HL-60/S4 treated with phorbol 12-myristate 13-acetate at 8.2 ng/mL for 4 days and 3 days (cell line): ENCODE results near the gene UBXN2A.
"Not testable (repeated sequence)": the region's sequence is repeated elsewhere in the genome, so short reads cannot be mapped to it uniquely, and the experiment has no call there.

Experiments used
- in situ Hi-C: fragments of 300-500 bp; cut with MboI; formaldehyde crosslinking; loops from 2 replicates; pipeline ENCODE4 v1.15.0; 2022; ENCODE audit warnings: low sequenced_read_pairs

Gene UBXN2A

DNA sequence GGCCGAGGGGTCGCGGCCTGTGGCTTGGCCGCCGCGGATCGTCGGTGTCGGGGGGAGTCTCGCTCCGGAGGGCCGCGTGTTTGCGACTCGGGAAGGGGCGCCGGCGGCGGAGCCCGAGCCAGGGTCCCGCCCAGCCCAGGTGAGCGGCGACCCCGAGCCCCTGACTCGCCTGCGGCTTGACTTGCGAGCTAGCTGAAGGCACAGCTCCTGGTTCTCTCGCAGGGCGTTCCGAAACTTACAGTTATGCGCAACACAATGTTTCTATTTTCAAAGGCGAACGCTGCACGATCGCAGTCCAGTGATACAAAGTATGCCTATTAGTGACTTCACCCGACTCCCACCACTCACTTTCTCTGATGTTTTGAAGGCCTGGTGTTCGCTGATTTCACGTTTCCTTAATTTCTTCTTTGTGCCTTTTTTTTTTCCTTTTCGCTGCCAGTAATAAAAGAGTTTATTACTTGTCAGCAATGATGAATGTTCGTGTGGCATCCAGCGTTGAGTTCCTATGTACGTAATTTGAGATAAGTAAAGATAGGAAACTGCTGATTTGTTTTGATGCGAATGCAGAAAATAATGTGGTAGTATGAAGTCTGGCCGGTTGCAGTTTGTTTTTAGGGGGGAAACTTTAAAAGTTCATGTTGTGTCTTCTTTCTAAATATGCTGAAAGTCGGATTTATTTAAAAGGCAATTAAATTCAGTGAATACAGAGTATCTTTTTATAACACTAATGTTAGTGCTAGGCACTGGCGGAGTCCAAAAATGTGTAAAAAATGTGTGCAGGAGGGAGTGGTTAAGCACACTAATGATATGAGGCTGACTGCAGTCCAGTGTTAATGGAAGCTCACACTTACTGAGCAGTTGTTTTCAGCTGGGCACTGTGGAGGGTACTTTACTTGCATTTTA, 706 bp downstream of the UBXN2A start:
- in situ Hi-C loops = no loop called here

DNA sequence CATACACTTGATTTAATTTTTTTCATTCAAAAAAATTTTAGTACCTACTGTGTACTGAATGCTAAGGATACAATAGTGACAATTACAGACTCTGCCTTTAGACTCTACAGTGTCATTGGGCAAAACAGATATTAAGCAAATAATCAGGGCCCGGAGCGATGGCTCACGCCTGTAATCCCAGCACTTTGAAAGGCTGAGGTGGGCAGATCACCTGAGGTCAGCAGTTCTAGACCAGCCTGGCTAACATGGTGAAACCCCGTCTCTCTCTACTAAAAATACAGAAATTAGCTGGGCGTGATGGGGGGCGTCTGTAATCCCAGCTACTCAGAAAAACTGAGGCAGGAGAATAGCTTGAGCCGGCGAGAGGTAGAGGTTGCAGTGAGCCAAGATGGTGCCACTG, 1.4 kb downstream of the UBXN2A start:
- in situ Hi-C loops = no loop called here

- in situ Hi-C loops = no loop called here
These were observed 3.4 kb downstream of the UBXN2A start for GRCh38 chr2:23943666-23944065.

DNA sequence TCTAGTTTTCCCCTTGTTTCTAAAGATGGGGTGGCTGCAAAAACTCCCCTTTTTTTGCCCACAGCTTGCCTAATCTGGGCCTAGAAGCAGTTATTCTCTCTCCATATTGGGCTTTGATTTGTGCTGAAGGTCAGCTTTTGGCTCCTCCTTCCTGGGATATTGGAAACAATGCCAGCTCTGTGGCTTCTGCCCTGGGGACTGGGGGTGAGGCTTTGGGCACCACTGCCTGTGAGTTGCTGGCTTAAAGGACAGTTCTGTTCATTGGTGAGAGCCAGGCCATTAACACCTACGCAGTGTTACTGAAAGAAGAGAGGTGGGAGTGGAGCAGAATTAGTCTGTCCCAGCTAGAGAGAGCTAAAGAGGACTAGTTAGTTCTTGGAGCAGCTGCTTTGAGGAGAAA, 4.3 kb downstream of the UBXN2A start:
- in situ Hi-C loops = no loop called here

DNA sequence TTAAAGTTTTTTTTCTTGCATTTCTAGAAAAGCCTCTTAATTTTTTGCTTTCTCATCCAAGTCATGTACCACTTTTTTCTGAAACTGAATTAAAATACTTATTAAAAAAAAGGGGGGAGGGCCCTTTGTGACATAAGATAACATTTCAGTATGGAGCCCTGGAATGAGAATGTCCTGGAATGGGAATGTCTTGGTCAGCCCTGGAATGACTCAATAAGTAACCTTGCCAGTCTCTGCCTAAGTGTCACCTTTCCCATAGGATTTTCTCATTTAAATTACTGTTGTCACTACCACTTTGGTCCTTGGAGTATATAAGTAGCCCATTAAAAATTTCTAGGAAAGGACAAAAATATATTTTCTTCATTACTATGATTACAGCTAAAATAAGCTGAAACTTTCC, 4.7 kb downstream of the UBXN2A start:
- in situ Hi-C loops = no loop called here

DNA sequence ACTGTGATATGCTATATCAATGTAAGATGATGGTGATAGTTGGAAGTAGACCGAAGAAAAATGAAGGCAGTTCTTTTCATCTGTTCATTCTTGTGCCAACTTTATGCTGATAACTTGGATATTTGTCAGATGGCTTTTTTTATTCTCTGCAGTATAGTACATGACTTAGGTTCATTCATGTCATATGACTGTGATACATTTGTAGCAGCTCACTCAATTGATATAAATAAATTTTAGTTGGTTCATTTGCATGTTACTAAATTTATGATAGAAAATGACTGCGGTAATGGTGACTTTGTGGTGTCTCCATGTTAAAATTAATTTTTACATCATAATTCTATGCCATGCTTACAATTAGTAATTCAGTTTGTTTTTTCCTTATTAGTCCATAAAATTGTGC, 7.1 kb downstream of the UBXN2A start:
- in situ Hi-C loops = no loop called here

GRCh38 chr2:23952558-23952957, 12.3 kb downstream of the UBXN2A start:
- in situ Hi-C loops = not testable (repeated sequence)

- in situ Hi-C loops = no loop called here
These were observed 13.4 kb downstream of the UBXN2A start for GRCh38 chr2:23953625-23954024.

DNA sequence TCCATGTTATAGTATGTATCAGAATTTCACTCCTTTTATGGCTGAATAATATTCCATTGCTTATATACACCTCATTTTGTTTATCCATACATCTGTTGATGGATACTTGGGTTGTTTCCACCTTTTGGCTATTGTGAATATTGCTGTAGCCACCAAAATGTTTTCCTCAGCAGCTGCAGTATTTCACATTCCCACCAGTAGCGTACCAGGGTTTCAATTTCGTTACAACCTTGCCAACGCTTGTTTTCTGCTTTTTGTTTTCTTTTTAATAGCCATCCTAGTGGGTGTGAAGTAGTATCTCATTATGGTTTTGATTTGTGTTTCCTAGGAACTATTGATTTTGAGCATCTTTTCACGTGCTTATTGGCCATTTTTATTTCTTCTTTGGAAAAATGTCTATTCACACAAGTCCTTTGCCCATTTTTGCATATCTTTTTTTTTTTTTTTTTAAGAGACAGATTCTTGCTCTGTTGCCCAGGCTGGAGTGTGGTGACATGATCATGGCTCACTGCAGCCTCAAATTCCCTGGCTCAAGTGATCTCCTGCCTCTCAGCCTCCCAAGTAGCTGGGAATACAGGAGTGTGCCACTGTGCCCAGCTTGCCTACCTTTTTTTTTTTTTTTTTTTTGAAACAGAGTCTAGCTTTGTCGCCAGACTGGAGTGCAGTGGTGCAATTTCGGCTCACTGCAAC, 14.2 kb downstream of the UBXN2A start:
- in situ Hi-C loops = no loop called here

- in situ Hi-C loops = no loop called here
These were observed 27.6 kb downstream of the UBXN2A start for GRCh38 chr2:23967846-23968245.

DNA sequence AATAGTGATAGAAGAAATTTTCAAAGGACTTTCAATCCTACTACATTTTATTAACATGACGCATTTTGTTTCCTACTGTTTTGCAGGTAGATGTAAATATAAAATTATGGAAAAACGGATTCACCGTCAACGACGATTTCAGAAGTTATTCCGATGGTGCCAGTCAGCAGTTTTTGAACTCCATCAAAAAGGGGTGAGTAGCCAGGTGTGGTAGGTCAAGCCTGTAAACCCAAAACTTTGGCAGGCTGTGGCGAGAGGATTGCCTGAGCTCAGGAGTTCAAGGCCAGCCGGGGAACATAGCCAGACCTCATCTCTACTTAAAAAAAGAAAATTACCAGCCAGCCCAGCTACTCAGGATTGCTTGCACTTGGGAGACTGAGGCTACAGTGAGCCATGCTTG, 36.6 kb downstream of the UBXN2A start:
- in situ Hi-C loops = loop anchor here (25.0 kb wide), 1 partner anchor 410 kb away; no protein-coding TSS in a partner anchor

GRCh38 chr2:23988371-23988770, 48.1 kb downstream of the UBXN2A start:
- in situ Hi-C loops = loop anchor here (25.0 kb wide), 1 partner anchor 399 kb away; no protein-coding TSS in a partner anchor

DNA sequence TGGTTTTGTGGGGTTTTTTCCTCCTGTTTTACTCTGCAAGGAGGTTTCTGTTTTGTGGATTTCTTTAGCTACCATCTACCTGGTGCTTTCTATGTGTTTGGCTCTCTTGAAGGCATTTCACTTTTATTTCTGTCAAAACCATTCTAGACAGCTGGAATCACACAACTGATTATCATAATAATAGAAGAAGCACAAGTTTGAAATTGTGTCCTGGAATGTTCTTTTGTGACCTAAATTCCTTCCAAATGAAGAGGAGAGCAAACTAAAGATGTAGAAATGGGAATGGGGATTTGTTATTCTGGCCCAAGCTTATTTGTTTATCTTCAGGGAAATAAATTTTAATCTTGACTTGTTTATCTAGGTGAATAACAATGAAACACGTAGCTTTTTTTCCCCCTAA, 52.7 kb downstream of the UBXN2A start:
- in situ Hi-C loops = loop anchor here (25.0 kb wide), 1 partner anchor 394 kb away; no protein-coding TSS in a partner anchor

DNA sequence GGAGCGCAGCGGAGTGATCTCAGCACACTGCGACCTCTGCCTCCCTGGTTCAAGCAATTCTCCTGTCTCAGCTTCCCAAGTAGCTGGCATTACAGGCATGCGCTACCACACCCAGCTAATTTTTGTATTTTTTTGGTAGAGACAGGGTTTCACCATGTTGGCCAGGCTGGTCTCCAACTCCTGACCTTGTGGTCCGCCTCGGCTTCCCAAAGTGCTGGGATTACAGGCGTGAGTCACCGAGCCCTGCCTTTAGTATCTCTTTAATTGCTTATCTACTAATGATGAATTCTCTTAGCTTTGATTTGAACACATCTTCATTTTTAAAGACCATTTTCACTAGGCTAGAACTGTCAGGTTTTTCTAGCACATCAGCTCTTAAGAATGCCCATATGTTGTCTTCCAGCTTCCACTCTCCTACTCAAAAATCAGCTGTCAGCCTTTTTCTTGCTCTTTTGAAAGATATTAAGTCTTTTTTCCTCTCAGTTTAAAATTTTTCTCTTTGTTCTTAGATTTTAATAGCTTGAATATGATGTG, 53.5 kb downstream of the UBXN2A start:
- in situ Hi-C loops = loop anchor here (25.0 kb wide), 1 partner anchor 393 kb away; no protein-coding TSS in a partner anchor

GRCh38 chr2:23994567-23994966, 54.3 kb downstream of the UBXN2A start:
- in situ Hi-C loops = loop anchor here (25.0 kb wide), 1 partner anchor 393 kb away; no protein-coding TSS in a partner anchor

- in situ Hi-C loops = no loop called here
These were observed 67.4 kb downstream of the UBXN2A start for GRCh38 chr2:24007693-24008092.

DNA sequence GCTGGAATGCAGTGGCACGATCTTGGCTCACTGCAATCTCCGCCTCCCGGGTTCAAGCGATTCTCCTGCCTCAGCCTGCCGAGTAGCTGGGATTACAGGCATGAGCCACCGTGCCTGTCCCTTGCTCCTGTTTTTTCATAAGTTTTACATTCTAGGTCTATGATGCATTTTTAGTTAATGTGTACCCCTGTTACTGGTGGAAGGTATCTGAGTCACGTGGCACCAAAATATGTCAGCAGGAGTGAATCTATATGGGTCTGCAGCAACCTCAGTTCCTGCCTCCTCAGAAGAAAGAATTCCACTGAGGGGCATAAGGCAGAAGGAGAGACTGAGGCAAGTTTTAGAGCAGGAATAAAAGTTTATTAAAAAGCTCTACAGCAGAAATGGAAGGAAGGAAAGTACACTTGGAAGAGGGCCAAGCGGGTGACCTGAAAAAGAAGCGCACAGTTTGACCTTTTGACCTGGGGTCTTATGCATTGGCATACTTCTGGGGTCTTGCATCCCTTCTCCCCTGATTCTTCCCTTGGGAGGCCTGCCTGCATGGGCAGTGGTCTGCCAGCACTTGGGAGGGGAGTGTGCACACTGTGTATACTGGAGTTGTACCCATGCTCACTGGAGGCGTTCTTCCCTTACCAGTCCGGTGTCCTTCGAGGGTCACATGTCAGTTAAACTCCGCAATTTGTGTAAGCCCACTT, 68.6 kb downstream of the UBXN2A start:
- in situ Hi-C loops = no loop called here

DNA sequence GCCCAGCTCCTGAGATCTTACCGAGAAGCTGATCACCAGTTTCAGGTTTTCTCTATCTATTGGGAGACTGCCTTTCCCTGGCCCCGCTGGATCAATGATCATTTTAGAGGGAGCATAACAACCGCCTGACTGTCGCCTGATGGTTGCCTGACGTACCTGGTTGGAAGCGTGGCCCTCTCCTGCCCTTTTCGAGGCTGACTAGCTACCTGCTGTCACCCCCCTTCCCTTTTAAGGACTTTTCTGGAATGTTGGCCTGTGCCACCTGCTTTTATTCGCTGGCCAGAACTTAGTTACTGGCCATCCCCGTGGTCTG, 69.1 kb downstream of the UBXN2A start:
- in situ Hi-C loops = no loop called here

DNA sequence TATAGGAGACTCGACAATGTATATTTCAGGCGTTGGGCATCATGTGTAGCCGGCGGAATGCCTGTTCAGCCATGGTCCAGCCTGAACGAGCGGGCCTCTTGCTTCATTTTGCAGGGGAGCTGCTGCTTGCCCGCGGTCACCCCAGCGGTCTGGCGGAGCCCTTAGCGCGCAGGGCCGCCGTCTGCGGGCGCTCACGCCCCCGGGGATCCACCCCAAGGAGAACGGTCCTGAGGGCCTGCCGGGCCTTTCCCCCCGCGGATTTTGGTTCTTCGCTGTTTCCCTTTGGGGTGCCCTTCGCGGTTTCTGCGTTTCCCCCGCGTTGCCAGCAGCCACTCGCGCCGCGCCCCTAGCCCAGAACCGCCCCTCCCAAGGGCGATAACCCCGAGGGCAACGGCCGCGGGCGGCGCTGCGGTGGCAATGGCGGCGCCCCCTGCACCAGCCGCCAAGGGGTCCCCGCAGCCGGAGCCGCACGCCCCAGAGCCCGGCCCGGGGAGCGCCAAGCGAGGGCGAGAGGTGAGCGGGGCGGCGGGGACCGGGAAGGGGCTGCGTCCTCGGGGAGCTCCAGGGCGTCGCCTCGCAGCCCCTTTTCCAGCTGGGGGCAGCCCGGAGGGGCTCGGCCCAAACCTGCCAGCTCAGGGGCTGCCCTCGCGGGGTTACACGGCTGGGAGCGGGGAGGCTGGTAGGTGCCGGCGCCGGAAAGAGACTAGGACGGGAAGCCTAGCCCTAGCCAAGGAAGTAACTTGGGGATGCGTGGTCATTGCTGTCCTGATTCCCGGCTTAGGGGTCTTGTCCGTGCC, 69.6 kb downstream of the UBXN2A start, which contains the start of gene MFSD2B:
Gene MFSD2B, plus strand, starts transcription at position 406 of the 797 bp plus-strand sequence. Its CDS starts 12 bp downstream, at position 418.
- in situ Hi-C loops = no loop called here
